GM12878 (cell line): ENCODE results near the gene PRKG1. TPM values are rescaled to one million over a fixed set of nuclear protein-coding genes. Genes with fewer than 3 reads are reported as not detected.

ENCODE experiments used
- ATAC-seq: fragments of 200-7000 bp; cut with Tn5 transposase; 3 replicates; pipeline ENCODE4 v1.9.1; 2020; ENCODE audit warnings: mild to moderate bottlenecking, moderate library complexity
- BruUV-seq: library from RNA; stranded (reverse); fragments of 400-500 nt; replicated peaks from 2 replicates; lab custom pipeline; 2021; lab: Mats Ljungman, UMichigan
- CTCF ChIA-PET: fragments of 300-600 bp; sonication (Branson Sonifier 250); formaldehyde crosslinking; extraction: SDS; loops from one replicate; lab custom pipeline; 2021; ENCODE audit warnings: inconsistent platforms; lab: Yijun Ruan, JAX
- POLR2A ChIA-PET: fragments of 350-600 bp; formaldehyde crosslinking; extraction: SDS; loops from one replicate; lab custom pipeline; 2021; ENCODE audit warnings: inconsistent platforms; lab: Charles Lee
- RAD21 ChIA-PET: fragments of 300-600 bp; sonication (Branson Sonifier 250); formaldehyde crosslinking; loops from one replicate; lab custom pipeline; 2023; ENCODE audit warnings: antibody characterized with exemption; ENCODE audit not compliant: unreplicated experiment; lab: Charles Lee
- SMC1A ChIA-PET: fragments of 300-600 bp; sonication (Branson Sonifier 250); formaldehyde crosslinking; loops from one replicate; lab custom pipeline; 2023; ENCODE audit not compliant: unreplicated experiment, uncharacterized antibody; lab: Charles Lee
- DNase-seq: peaks from one replicate; pipeline ENCODE4 v3.0.0-alpha.2; 2011; ENCODE audit warnings: low read depth, low spot score
- FAIRE-seq: peaks from 3 replicates; lab custom pipeline; 2011; peaks lifted over from hg19 to GRCh38; lab: Jason Lieb, UNC
- H2AFZ ChIP-seq: 2 replicates; pipeline ENCODE4 v1.6.0; 2011; ENCODE audit warnings: low read depth, low read length, control low read depth; ENCODE audit not compliant: control insufficient read depth
- H3K27ac ChIP-seq: 2 replicates; pipeline ENCODE4 v1.5.1; 2011; ENCODE audit warnings: control low read depth; ENCODE audit not compliant: control insufficient read depth, insufficient read depth
- H3K27me3 ChIP-seq, 2 experiments: replicated peaks in 1 of 2; 2 replicates each; pipeline versions ENCODE4 v1.6.0 to v1.6.1; 2011; ENCODE audit warnings: low read length in 1 of 2; ENCODE audit not compliant: control insufficient read depth in 2 of 2, insufficient read depth in 2 of 2
- H3K36me3 ChIP-seq, 2 experiments: 2 replicates each; pipeline ENCODE4 v1.5.1; 2011; ENCODE audit warnings: low read length in 1 of 2; ENCODE audit not compliant: control insufficient read depth in 2 of 2, insufficient read depth in 2 of 2
- H3K4me1 ChIP-seq: 2 replicates; pipeline ENCODE4 v1.6.1; 2011; ENCODE audit warnings: mild to moderate bottlenecking, low read length, moderate library complexity, mixed read lengths; ENCODE audit not compliant: control insufficient read depth, insufficient read depth
- H3K4me2 ChIP-seq: 2 replicates; pipeline ENCODE4 v1.6.0; 2011; ENCODE audit warnings: control low read depth; ENCODE audit not compliant: control insufficient read depth, insufficient read depth
- H3K4me3 ChIP-seq: fragments of 200-600 bp; sonication (generic); 2 replicates; pipeline ENCODE4 v1.5.1; 2016
- H3K79me2 ChIP-seq: 2 replicates; pipeline ENCODE4 v1.6.0; 2011; ENCODE audit warnings: low read length; ENCODE audit not compliant: control insufficient read depth, insufficient read depth
- H3K9ac ChIP-seq: 2 replicates; pipeline ENCODE4 v1.8.0; 2011; ENCODE audit warnings: low read length, control low read depth, mixed read lengths; ENCODE audit not compliant: control insufficient read depth, insufficient read depth
- H3K9me3 ChIP-seq: replicated peaks from 3 replicates; pipeline ENCODE4 v1.5.1; 2011; ENCODE audit warnings: mild to moderate bottlenecking, low read length; ENCODE audit not compliant: control insufficient read depth, insufficient read depth
- H4K20me1 ChIP-seq: 2 replicates; pipeline ENCODE4 v1.6.0; 2011; ENCODE audit not compliant: control insufficient read depth, insufficient read depth
- E2F8 ChIP-seq: fragments of 450-650 bp; IDR thresholded peaks from 2 replicates; pipeline ENCODE4 v1.6.1; 2018; ENCODE audit warnings: mild to moderate bottlenecking, low read depth, moderate library complexity; ENCODE audit not compliant: partially characterized antibody
- MTA2 ChIP-seq: fragments of 450-650 bp; IDR thresholded peaks from 2 replicates; pipeline ENCODE4 v1.6.1; 2016; ENCODE audit warnings: low read depth, mild to moderate bottlenecking, moderate library complexity
- MYC ChIP-seq: IDR thresholded peaks from 2 replicates; pipeline ENCODE4 v1.6.1; 2011; ENCODE audit warnings: mild to moderate bottlenecking, low read length, moderate library complexity, inconsistent platforms; ENCODE audit not compliant: insufficient read depth, insufficient replicate concordance, insufficient read length, severe bottlenecking
- NR2F1 ChIP-seq: fragments of 450-650 bp; conservative IDR thresholded peaks from 2 replicates; pipeline ENCODE4 v1.6.1; 2017; ENCODE audit warnings: mild to moderate bottlenecking
- SUPT20H ChIP-seq: IDR thresholded peaks from 2 replicates; pipeline ENCODE4 v1.6.1; 2011; ENCODE audit warnings: low read depth, mild to moderate bottlenecking, low read length, moderate library complexity, borderline replicate concordance; ENCODE audit not compliant: control insufficient read depth
- TARDBP ChIP-seq: IDR thresholded peaks from 2 replicates; pipeline ENCODE4 v1.6.1; 2016; ENCODE audit warnings: borderline replicate concordance
- ZNF384 ChIP-seq: IDR thresholded peaks from 2 replicates; pipeline ENCODE4 v1.6.1; 2012; ENCODE audit warnings: low read depth, mild to moderate bottlenecking, low read length, improper control_type of control experiment, borderline replicate concordance
- WGBS: methylation state at CpG from one replicate; pipeline ENCODE4 v1.1.6; 2016; ENCODE audit warnings: low lambda C conversion rate; ENCODE audit not compliant: insufficient replicate concordance, insufficient coverage; ENCODE audit errors: missing lambda C conversion rate; 5-methylcytosine and 5-hydroxymethylcytosine counted together
- in situ Hi-C: fragments of 300-500 bp; cut with MboI; formaldehyde crosslinking; loops from 9 replicates; pipeline ENCODE4 v1.14.3; 2018; ENCODE audit warnings: mixed read lengths
- intact Hi-C: fragments of 100-400 bp; cut with micrococcal nuclease; formaldehyde crosslinking; loops from one replicate; pipeline ENCODE4 v1.14.2; 2022; ENCODE audit not compliant: unreplicated experiment
- polyA plus RNA-seq, 11 experiments: library from polyadenylated mRNA; depleted of rRNA in 4 of 11; unstranded in 6 of 11; stranded (reverse) in 5 of 11; fragments of >200 nt; fragmentation: Nextera tagmentation in 4 of 11; fragmentation: Illumina TruSeq in 1 of 11; extraction: Ambion mirVana in 4 of 11; extraction: Trizol in 1 of 11; gene quantifications; 1 replicate in 1 of 11; 2 replicates in 10 of 11; pipeline versions ENCODE4 v1.2.1 to v1.2.3, GENCODE V29; 2011 to 2016; ENCODE audit warnings: inconsistent platforms in 2 of 11, missing spikeins in 2 of 11, low read depth in 1 of 11
- total RNA-seq, 4 experiments: library from RNA; depleted of rRNA in 3 of 4; stranded (reverse); fragments of >200 nt in 3 of 4; fragmentation: Illumina TruSeq in 1 of 4; extraction: Trizol in 1 of 4; gene quantifications; 2 replicates each; pipeline versions ENCODE4 v1.2.1 to v1.2.3, GENCODE V29; 2013 to 2021
- TF ChIP-seq, protein P1 (sequence below): fragments of 450-650 bp; formaldehyde crosslinking; IDR thresholded peaks from 2 replicates; pipeline ENCODE4 v1.4.0; 2022; ENCODE audit warnings: mild to moderate bottlenecking, moderate library complexity
- TF ChIP-seq, protein P2 (sequence below): fragments of 450-650 bp; IDR thresholded peaks from 2 replicates; pipeline ENCODE4 v1.6.1; 2017; ENCODE audit warnings: mild to moderate bottlenecking

Gene PRKG1
- total and polyA plus RNA-seq, 10 of the 15 experiments (the other 5 are each of a cell fraction or from before 2014, with no cell fraction given), result 0.04 to 0.05 TPM; not detected in 8

DNA sequence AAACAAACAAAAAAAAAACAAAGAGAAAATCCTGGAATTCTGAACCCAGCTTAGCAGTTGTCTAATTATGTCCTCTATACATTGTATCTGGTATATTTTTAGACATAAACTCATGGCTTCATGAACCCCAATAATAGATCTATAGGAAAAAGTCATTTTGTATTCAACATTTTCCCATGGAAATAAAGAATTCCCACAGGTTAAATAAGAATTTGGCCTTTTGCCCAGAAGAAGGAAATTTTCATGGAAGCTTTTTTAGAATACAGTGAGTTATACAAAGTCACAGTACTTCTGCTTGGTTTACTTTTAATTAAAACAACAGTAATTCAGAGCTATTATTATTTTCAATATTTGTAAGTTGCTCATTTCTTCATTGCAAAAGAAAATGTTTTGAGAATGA lies 2.1 kb upstream of the PRKG1 start:
- TF ChIP-seq, protein P1, sequence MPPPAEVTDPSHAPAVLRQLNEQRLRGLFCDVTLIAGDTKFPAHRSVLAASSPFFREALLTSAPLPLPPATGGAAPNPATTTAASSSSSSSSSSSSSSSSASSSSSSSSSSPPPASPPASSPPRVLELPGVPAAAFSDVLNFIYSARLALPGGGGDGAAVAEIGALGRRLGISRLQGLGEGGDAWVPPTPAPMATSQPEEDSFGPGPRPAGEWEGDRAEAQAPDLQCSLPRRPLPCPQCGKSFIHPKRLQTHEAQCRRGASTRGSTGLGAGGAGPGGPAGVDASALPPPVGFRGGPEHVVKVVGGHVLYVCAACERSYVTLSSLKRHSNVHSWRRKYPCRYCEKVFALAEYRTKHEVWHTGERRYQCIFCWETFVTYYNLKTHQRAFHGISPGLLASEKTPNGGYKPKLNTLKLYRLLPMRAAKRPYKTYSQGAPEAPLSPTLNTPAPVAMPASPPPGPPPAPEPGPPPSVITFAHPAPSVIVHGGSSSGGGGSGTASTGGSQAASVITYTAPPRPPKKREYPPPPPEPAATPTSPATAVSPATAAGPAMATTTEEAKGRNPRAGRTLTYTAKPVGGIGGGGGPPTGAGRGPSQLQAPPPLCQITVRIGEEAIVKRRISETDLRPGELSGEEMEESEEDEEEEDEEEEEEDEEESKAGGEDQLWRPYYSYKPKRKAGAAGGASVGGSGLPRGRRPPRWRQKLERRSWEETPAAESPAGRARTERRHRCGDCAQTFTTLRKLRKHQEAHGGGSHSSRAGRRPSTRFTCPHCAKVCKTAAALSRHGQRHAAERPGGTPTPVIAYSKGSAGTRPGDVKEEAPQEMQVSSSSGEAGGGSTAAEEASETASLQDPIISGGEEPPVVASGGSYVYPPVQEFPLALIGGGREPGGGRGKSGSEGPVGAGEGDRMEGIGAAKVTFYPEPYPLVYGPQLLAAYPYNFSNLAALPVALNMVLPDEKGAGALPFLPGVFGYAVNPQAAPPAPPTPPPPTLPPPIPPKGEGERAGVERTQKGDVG (CRISPR knock-in tag), result no peak
- TF ChIP-seq MTA2 (no peak), SUPT20H (no peak)
- SMC1A ChIA-PET, result no interaction called here
- H3K9ac ChIP-seq, result no peak overlapping the region
- DNase-seq, result no peak
- H3K36me3 ChIP-seq, result no peaks in the 10 kb centered on the region
- in situ Hi-C loops, result loop anchor here (25.0 kb wide), 1 partner anchor 890 kb away; no protein-coding TSS in a partner anchor
- no peaks in the 10 kb centered on the region for H3K4me1 ChIP-seq
- RAD21 ChIA-PET, result no interaction called here
- no peaks in the 10 kb centered on the region for H4K20me1 ChIP-seq
- H3K79me2 ChIP-seq, result no peaks in the 10 kb centered on the region
- POLR2A ChIA-PET, result no interaction called here
- H2AFZ ChIP-seq, result no peak overlapping the region
- no peak for FAIRE-seq
- no peak for ATAC-seq
- H3K27ac ChIP-seq, result no peak overlapping the region
- BruUV-seq, result no TSS peak
- H3K4me2 ChIP-seq, result no peak overlapping the region
- no peak overlapping the region for H3K4me3 ChIP-seq
- CTCF ChIA-PET, result interaction anchor here (0.9 kb wide), 1 partner anchor 8 kb away, joined by 3 read pairs; no protein-coding TSS in a partner anchor
- intact Hi-C loops, result no loop called here
- H3K27me3 ChIP-seq, result peaks cover 3 to 14% of the 10 kb centered on the region in 2 experiments
- no peaks in the 10 kb centered on the region for H3K9me3 ChIP-seq

DNA sequence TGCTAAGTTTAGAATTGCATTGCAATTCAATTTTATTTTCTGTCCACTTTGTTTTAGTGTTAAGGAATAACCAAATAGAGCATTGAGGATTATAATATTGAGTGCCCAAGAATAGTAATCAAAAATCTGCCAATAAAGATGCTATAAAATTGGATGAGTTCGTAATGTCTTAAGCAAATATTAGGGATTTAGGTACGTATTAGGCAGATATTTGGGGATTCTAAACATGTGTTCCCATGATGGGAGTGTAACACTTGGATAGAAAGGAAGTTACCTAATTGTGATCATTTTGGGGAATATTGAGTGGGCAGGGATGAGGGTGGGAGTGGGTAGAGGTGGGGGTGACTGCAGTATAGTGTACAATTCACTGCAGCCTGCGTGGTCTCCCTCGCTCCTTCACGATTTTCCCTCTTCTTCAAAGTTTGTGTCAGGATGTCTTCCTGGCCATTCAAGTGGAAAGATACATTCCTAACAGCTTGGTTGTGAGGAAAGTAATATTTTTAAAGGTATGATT lies 1.3 kb upstream of the PRKG1 start:
- Histone ChIP-seq H3K79me2 (no peaks in the 10 kb centered on the region), H2AFZ (no peak overlapping the region), H3K9me3 (no peaks in the 10 kb centered on the region), H3K4me3 (no peak overlapping the region), H3K27ac (no peak overlapping the region), H3K27me3 (peaks cover 3 to 14% of the 10 kb centered on the region in 2 experiments), H3K36me3 (no peaks in the 10 kb centered on the region), H3K4me1 (no peaks in the 10 kb centered on the region), H4K20me1 (no peaks in the 10 kb centered on the region), H3K9ac (no peak overlapping the region), H3K4me2 (no peak overlapping the region)
- FAIRE-seq, result no peak
- no TSS peak for BruUV-seq
- intact Hi-C loops (no loop called here), in situ Hi-C loops (loop anchor here (25.0 kb wide), 1 partner anchor 889 kb away; no protein-coding TSS in a partner anchor)
- POLR2A ChIA-PET, result no interaction called here
- WGBS, result 28% methylated on average over 5 of the region's 5 CpGs
- CTCF ChIA-PET, result no interaction called here
- SMC1A ChIA-PET, result no interaction called here
- ATAC-seq, result no peak
- RAD21 ChIA-PET, result no interaction called here
- DNase-seq, result no peak
- TF ChIP-seq, protein P2, sequence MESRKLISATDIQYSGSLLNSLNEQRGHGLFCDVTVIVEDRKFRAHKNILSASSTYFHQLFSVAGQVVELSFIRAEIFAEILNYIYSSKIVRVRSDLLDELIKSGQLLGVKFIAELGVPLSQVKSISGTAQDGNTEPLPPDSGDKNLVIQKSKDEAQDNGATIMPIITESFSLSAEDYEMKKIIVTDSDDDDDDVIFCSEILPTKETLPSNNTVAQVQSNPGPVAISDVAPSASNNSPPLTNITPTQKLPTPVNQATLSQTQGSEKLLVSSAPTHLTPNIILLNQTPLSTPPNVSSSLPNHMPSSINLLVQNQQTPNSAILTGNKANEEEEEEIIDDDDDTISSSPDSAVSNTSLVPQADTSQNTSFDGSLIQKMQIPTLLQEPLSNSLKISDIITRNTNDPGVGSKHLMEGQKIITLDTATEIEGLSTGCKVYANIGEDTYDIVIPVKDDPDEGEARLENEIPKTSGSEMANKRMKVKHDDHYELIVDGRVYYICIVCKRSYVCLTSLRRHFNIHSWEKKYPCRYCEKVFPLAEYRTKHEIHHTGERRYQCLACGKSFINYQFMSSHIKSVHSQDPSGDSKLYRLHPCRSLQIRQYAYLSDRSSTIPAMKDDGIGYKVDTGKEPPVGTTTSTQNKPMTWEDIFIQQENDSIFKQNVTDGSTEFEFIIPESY, result no peak
- TF ChIP-seq TARDBP, result no peak
- TF ChIP-seq NR2F1, result no peak
- no peak for TF ChIP-seq ZNF384
- no peak for TF ChIP-seq E2F8
- TF ChIP-seq MYC, result no peak
